ENCODE results near the gene TEPSIN. TPM values are rescaled to one million over a fixed set of nuclear protein-coding genes. Genes with fewer than 3 reads are reported as not detected.

TEPSIN gene
- total and polyA plus RNA-seq, 2 of the 8 experiments (the other 6 are each of a cell fraction or from before 2014, with no cell fraction given), result 22.9 to 28.0 TPM

DNA sequence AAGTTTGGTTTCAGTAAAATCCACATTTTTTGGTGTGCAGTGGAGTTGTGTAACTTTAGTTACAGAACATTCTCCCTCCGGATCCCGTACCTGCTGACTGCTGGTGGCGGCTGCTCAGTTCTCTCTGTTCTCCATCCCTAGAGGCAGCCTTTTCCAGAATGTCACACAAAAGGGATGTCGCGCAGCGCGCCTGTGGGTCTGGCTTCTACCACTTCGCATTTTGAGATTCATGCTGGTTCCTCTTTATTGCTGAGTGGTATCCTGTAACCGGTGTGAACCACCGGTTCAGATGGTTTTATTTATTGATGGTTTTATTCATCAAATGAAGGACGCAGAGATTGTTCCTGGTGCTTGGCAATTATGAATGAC lies 15.1 kb downstream of the TEPSIN start:
- DNase-seq (ENCODE audit: low read depth in 1 of 2, low spot score in 2 of 2) (no peak), FAIRE-seq (no peak)
- Histone ChIP-seq H3K56ac (replicated peaks; ENCODE audit: insufficient read length, low read depth, low read length) (no peak overlapping the region), H3K4me3 (ENCODE audit: extremely low read depth in 1 of 4, insufficient read depth in 2 of 4, low read depth in 3 of 4, low read length in 4 of 4) (peak overlapping the region; percentile 47 to 62 (median 59)), H3K79me1 (ENCODE audit: low read depth, low read length) (peaks cover 12% of the 10 kb centered on the region), H3K27me3 (replicated peaks in 1 of 4; ENCODE audit: control insufficient read depth in 3 of 4, extremely low read depth in 1 of 4, insufficient read depth in 3 of 4, low read length in 3 of 4) (peaks cover 0 to 2% (median 0%) of the 10 kb centered on the region in 4 experiments; a peak in 2 of 7 replicates), H2BK20ac (ENCODE audit: low read length) (no peak overlapping the region), H2BK120ac (replicated peaks; ENCODE audit: low read depth, low read length) (no peak overlapping the region), H3K4ac (replicated peaks; ENCODE audit: insufficient read length, low read depth, low read length) (no peak overlapping the region), H3K18ac (ENCODE audit: extremely low read depth, low read length) (no peak overlapping the region), H2BK15ac (ENCODE audit: low read length) (no peak overlapping the region), H4K91ac (replicated peaks; ENCODE audit: insufficient read length, low read length) (no peak overlapping the region), H3K79me2 (ENCODE audit: control insufficient read depth in 1 of 2, insufficient read depth in 2 of 2, low read length in 2 of 2) (peaks cover 0 to 15% of the 10 kb centered on the region in 2 experiments; a peak in 1 of 4 replicates), H3K36me3 (ENCODE audit: control insufficient read depth in 2 of 4, insufficient read depth in 4 of 4, low read length in 3 of 4) (peaks cover 0 to 5% (median 0%) of the 10 kb centered on the region in 4 experiments; a peak in 1 of 8 replicates), H4K8ac (ENCODE audit: extremely low read depth, insufficient read depth, low read length) (no peak overlapping the region), H2BK12ac (ENCODE audit: low read depth, low read length) (no peak overlapping the region; the same call in 1 of the 2 replicates), H2AK5ac (ENCODE audit: low read depth, low read length) (no peak overlapping the region), H3K4me2 (ENCODE audit: insufficient read depth in 1 of 2, low read depth in 2 of 2, low read length in 2 of 2) (peak overlapping the region; percentile 82 to 86), H3K23me2 (ENCODE audit: low read depth, low read length) (peaks cover 12% of the 10 kb centered on the region; the same call in 1 of the 2 replicates), H4K5ac (ENCODE audit: insufficient read length, low read depth, low read length) (no peak overlapping the region), H2BK5ac (ENCODE audit: low read depth, low read length) (no peak overlapping the region), H3K27ac (ENCODE audit: low read depth, low read length) (no peak overlapping the region), H3K9ac (replicated peaks in 1 of 4; ENCODE audit: extremely low read depth in 1 of 4, low read depth in 3 of 4, low read length in 3 of 4) (peak overlapping the region in 3 of 4 experiments; percentile 60 to 77 (median 74); a peak in 3 of 7 replicates), H4K20me1 (replicated peaks in 1 of 2; ENCODE audit: control insufficient read depth in 1 of 2, insufficient read depth in 2 of 2, low read length in 2 of 2) (peaks cover 4 to 11% of the 10 kb centered on the region in 2 experiments), H3K9me3 (ENCODE audit: insufficient read depth in 2 of 2, low read depth in 1 of 2, low read length in 1 of 2) (no peaks in the 10 kb centered on the region), H3K14ac (ENCODE audit: insufficient read length) (no peak overlapping the region), H2AFZ (ENCODE audit: low read length) (peak overlapping the region; percentile 24; the same call in 1 of the 2 replicates), H3K4me1 (replicated peaks in 1 of 4; ENCODE audit: control insufficient read depth in 3 of 4, insufficient read depth in 4 of 4, low read length in 3 of 4) (peaks cover 0 to 12% (median 9%) of the 10 kb centered on the region in 4 experiments; a peak in 5 of 7 replicates), H3K23ac (ENCODE audit: insufficient read length) (no peak overlapping the region)
- POLR2A ChIA-PET (ENCODE audit: partially characterized antibody), result interaction anchor here (2.2 kb wide), 1 partner anchor 14 kb away, joined by 10 read pairs; the partner anchor contains the start of genes NDUFAF8 and TEPSIN
- TF ChIP-seq SP2 (IDR thresholded peaks at IDR 0.05; ENCODE audit: low read length) (no peak), SP1 (IDR thresholded peaks at IDR 0.05; ENCODE audit: low read depth, low read length) (no peak), HDAC6 (IDR thresholded peaks at IDR 0.05; ENCODE audit: low read depth, low read length) (no peak), TAF7 (optimal IDR thresholded peaks at IDR 0.05; ENCODE audit: borderline replicate concordance, low read depth, low read length) (no peak), JUN (IDR thresholded peaks at IDR 0.05; ENCODE audit: low read depth, low read length) (no peak), RFX5 (IDR thresholded peaks at IDR 0.05; ENCODE audit: borderline replicate concordance, low read depth, low read length) (no peak)
- CTCF ChIA-PET (ENCODE audit: partially characterized antibody), result interaction anchor here (1.3 kb wide), 1 partner anchor 82 kb away, joined by 3 read pairs; no protein-coding TSS in a partner anchor
- WGBS, 2 experiments (ENCODE audit: extremely low coverage in 1 of 2, insufficient coverage in 1 of 2, insufficient read length in 1 of 2, insufficient replicate concordance in 2 of 2, low coverage in 1 of 2, low lambda C conversion rate in 2 of 2, missing lambda C conversion rate in 1 of 2), result 50% methylated on average over 11 of the region's 11 CpGs; no CpG with 5 or more reads in 1 of the 2 experiments

All from H1 (cell line).